ENCODE results near the gene CYSTM1.

The CYSTM1 gene

GRCh38 chr5:140260089-140260656 lies 85.2 kb downstream of the CYSTM1 start:
- DNase-seq = no peak

- DNase-seq = no peak
Observed at GRCh38 chr5:140261403-140262171, 86.6 kb downstream of the CYSTM1 start.

DNA sequence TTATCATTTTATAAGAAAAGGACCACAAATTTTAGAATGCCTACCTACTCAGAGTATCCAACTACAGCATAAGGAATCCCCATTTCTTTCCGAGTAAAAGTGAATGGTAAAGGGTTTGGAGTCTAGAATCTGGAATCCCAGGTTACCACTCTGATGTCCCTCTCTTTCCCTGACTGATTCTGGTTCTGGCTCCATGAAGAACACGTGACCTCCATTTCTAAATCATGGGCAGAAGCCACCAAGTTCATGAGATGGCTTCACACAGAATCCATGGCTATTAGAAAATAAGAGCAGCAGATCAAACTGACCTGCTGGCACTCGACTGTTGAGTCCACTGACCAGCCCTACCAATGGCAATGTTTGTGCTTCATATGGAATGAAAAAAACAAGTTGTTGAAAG lies 87.2 kb downstream of the CYSTM1 start:
- no peak for DNase-seq

DNA sequence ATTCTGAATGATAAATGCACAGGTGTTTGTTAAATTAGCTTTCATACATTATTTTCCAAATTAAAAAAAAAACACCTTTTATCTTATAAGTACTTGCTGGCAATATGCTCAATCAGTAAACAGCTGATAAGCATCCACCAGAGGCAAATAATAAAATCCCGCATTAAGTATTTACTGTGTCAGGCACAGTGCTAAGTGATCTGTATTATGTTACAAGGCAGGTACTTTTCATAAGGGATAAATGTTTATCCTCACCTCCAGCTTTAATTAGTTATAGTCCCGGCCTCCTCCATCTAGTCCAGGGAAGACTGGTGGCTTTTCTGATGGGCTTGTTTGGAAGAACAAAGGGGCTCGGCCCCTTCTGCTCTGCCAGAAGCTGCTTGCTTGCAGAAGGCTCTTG lies 87.9 kb downstream of the CYSTM1 start:
- DNase-seq = no peak

DNA sequence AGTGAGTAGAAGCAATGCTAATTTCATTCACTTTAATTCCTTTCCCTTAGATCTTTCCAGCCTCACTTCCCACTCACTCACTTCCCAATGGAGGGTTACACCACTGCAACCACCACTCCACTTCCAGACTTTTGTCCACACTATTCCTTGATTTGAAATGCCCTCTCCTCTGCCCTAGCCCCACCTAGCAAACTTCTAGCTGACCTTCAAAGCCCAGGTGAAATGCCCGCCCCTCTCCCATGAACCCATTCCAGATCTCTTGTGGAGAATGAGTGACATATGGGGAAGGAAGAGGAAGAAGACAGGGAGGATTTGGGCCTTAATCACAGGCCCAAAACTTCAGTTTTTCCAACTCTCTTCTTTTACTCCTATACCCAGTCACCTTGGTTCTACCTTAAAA lies 90.9 kb downstream of the CYSTM1 start:
- DNase-seq = no peak

DNA sequence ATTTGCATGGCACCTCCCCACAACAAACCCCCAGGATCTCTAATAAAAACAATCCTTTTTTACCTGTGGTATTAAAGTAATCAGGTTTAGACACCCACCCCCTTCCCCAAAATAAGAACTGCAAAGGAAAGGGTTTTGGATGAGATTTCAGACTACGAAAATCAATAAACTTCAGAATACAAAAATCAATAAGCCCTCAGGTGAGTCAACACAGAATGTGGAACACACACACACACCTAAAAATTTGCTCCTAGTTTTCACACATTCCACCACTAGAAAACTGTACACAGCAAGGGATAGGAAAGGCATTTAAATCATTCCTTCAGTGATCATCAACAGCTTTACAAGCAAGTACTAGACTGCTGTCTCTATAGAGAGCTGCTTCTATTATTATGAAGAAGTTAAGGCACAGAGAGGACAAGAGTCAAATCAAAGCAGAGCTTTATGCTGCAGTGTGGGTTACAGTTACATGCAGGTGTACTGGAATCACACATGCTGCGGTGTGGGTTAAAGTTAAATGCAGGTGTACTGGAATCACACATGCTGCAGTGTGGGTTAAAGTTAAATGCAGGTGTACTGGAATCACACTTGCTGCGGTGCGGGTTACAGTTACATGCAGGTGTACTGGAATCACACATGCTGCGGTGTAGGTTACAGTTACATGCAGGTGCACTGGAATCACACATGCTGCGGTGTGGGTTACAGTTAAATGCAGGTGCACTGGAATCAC lies 91.6 kb downstream of the CYSTM1 start:
- no peak for DNase-seq

DNA sequence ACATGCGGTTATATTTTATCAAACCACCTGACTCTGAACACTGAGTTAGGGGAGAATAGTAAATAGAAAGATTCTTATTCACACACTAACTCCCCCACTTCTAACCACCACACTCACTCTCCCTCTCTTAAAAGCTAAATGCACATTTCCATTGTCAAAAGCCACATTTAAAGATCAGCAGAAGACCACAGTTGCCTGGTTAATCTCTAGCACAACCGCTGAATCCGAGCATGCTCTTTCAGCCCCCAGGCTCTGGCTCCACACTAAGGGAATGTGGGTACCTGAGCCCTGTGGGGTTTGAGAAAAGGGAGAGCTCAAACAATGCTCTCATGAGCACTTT lies 92.2 kb downstream of the CYSTM1 start:
- no peak for DNase-seq

DNA sequence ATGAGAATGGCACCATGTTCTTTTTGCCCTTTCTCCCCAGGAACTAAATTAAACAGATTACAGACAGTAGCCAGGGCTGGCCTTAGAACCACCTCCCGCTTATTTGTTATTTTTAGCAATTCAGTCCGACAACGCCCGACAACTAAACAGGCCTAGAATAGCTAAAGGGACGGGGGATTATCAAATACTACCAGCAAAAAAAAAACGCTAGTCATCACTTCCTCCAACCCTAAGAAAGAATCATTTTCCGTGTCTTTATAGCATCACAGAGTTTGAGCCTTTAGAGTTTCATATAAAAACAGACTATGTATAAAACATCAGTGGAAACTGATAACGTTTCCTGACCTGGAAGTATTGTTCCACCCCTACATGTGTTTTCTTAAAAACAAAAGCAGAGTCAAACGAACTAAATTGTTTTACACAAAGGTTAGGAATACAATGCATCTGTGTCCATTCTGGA lies 92.6 kb downstream of the CYSTM1 start:
- DNase-seq = no peak

DNA sequence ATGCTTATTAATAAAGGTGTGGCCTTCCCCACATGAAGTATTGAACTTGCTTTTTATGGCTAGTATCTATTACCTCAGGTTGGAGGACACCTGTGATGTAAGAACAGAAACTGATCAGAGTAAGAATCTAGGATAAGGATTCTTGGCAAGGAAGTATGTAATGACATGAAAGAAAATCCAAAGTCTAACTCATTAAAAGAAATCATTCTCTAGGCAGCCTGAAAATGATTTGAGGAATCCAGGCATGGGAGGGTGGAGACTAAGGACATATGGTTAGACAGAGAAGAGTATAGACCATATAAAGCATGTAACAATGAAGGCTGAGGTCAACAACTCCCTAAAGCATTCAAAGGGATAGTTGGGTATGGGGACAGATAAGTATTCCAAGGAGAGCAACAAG lies 95.0 kb downstream of the CYSTM1 start:
- DNase-seq = no peak

DNA sequence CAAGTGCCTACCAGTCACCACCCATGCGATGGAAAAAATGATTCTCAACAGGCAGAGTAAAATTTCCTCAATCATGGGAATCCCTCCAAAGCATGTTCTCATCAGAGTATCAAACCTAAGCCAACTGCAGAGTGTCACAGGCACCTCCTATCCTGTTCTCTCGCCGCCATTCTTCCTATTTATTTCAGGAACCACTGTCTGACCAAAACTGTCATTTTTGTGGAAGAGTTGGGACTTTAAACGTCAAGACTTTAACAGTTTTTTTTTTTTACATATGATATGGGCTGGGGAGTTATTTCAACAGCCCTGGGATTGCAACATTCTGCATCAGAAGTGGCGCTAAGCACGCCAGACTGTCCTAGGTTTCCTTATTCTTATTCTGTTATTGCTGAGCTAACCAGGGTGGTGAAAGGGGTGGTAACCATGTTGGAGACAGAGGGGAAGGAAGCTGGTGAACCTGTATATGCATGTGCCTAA lies 98.5 kb downstream of the CYSTM1 start:
- DNase-seq = no peak

- no peak for DNase-seq
Observed at GRCh38 chr5:140275837-140276236, 100.8 kb downstream of the CYSTM1 start.

DNA sequence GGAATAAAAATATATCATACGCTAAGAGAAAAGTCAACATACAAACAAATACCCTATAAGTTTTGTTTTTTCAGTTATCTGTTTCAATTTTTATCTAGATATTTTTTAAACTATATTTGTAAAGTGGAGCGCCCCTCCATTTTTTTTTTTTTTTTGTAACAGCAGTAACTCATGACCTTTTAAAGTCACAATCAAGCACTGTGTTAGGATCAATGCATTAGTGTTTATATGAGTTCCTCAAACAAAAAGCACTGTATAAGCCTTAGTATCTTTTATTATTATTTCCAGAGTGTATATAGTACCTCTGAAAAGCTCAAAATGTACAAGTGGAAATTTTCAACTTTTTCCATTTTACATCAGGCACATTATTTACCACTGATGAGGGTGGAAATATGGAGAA lies 107.3 kb downstream of the CYSTM1 start:
- no peak for DNase-seq

- DNase-seq = no peak
Observed at GRCh38 chr5:140284013-140284412, 109.0 kb downstream of the CYSTM1 start.

- no peak for DNase-seq
Observed at GRCh38 chr5:140286424-140286823, 111.4 kb downstream of the CYSTM1 start.

- no peak for DNase-seq
Observed at GRCh38 chr5:140287801-140288521, 113.0 kb downstream of the CYSTM1 start.

- DNase-seq = no peak
Observed at GRCh38 chr5:140292212-140293036, 117.4 kb downstream of the CYSTM1 start.
